Activated T-cell treated with anti-CD3 and anti-CD28 coated beads for 48 hours (primary cell): ENCODE measurements around the gene SRSF2.
"Not testable (repeated sequence)": the region's sequence is repeated elsewhere in the genome, so short reads cannot be mapped to it uniquely, and the experiment has no call there.

Experiments used
- DNase-seq: peaks from one replicate; pipeline ENCODE4 v3.0.0-alpha.2; 2020; ENCODE audit warnings: low read depth

Gene SRSF2

DNA sequence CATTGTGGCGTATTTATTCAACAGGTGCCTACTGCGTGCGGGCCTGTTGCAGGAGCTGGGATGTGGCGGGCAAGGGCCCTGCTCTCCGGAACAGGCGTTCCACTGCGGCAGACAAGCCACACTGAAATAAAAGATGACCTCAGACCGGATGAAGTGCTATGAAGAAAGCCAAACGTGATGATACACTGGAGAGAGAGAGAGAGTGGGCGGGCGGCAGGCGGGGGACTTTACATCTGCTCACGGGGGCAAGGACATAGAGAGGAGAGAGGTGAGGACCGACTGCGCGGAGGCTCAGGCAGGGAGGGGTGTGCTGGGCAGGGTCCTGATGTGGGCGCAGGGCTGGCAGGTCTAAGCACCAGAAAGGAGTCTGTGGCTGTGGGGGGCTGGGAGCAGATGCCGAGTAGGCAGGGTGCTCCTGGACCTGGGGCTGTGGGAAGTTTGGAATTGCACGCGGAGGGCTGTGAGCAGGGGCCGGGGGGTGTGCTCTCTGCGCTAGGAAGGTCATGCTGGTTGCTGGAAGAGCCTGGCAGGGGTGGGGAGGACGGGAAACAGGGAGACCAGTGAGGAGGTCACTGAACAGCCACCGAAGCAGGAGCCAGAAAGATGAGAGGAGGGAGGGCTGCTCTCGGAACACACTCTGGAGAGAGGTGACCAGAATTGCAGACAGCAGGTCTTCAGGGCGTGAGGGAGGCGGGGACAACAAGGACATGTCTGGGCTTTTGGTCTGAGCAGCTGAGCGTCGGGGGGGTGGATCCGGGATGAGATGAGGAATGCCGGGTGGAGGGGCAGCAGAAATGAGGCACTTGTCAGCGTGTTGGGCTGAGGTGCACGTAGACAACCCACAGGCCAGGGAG, 36.3 kb downstream of the SRSF2 start:
- DNase-seq, result no peak

DNA sequence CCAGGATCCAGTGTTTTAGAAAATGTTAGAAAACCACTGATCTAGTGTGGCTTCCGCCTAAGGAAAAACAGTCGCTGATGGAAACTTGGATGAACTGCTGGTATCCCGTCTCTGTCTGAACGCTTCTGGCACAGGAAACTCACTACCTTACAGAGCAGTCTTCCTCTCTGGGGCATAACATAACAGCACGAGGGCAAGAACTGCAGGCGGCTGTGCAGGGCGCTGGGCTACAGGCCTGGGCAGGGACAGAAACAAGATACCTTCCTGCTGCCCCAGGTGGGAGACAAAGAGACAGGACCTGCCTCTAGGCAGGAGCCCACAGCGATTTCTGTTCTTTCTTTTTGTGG, 36.9 kb downstream of the SRSF2 start:
- no peak for DNase-seq

DNA sequence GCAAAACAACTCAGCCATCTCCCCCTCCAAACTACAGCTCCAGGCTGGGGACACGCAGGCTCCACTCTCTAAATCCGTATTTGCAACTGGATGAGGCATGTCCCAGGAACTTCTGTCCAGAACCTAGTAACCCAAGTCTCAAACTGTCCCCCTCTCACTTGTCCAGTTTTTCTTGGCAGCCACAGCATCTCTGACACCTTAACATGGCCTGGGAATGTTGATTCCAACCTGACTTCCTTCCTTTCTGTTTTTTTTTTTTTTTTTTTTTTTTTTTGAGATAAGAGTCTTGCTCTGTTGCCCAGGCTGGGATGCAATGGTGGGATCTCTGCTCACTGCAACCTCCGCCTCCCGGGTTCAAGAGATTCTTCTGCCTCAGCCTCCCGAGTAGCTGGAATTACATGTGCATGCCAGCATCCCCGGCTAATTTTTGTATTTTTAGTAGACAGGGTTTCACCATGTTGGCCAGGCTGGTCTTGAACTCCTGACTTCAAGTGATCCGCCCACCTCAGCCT, 38.6 kb downstream of the SRSF2 start:
- DNase-seq, result not testable (repeated sequence)

DNA sequence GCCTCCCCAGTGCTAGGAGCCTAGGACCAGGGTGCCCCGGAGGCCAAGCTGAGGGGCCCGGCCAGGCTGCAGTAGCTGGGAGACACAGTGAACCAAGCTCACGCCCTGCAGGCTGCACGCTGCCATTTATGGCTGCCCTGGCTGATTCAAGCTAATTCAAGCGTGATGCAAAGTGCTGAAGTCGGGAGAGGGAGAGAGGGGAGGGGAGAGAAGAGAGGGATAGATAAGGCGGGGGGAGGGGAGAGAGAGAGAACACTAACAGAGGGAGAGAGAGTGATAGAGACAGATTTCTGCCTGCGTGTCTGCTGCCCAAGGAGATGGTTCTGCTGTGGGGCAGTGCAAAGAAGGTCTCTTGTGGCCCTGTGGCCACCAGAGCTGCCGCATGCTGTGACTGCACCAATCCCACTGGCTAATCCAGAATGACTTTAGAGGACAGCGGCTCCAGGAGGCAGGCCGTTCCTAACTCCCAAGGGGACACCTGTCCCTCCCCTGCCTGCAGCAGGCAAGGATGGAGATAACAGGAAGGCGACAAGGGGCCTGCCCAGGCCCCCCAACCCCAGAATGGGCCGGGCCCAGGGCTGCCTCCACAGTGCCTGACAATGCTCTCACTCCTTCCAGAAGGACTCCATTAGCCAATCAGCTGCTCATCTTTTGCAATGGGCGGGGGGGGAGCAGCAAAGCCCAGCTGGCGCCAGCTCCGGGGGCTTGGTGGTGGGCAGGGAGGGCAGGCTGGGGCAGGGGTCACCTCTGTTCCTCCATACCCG, 39.2 kb downstream of the SRSF2 start:
- DNase-seq, result no peak

DNA sequence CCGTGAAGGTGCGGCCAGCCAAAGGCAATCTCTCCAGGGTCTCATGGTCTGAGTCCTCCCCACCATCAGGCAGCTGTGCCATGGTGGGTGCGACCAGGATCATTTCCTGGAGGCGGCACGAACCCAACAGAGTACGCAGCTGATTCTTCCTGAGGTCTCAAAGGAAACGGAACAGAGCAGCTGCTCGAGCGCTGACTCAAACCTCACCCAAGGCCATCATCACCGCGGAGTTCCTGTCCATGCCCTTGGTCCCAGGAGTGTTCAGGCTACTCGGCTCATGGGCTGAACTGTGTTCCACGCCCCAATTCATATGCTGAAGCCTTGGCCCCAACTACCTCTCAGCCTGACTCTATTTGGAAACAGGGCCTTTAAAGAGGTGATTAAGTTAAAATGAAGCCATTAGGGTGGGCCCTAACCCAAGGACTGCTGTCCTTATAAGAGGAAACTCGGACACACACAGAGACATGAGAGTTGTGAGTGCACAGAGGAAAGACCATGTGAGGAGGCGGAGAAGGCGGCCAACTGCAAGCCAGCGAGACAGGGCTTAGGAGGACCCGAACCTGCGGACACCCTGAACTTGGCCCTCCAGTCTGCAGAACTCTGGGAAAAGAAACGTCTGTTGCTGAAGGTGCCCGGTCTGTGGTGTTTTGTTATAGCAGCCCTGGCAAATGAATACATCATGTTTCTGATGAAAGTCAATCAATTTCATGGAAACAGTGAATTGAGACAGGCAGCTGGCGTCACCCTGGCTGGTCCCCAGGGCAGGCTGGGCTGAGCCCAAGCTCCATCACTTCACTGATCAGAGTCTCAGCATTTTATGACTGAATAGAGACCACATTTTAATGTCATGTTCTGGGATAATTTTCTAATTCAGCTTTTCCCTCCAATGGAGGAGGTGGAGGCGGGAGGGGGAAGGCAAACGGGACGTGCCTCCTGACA, 40.1 kb downstream of the SRSF2 start:
- DNase-seq, result no peak

DNA sequence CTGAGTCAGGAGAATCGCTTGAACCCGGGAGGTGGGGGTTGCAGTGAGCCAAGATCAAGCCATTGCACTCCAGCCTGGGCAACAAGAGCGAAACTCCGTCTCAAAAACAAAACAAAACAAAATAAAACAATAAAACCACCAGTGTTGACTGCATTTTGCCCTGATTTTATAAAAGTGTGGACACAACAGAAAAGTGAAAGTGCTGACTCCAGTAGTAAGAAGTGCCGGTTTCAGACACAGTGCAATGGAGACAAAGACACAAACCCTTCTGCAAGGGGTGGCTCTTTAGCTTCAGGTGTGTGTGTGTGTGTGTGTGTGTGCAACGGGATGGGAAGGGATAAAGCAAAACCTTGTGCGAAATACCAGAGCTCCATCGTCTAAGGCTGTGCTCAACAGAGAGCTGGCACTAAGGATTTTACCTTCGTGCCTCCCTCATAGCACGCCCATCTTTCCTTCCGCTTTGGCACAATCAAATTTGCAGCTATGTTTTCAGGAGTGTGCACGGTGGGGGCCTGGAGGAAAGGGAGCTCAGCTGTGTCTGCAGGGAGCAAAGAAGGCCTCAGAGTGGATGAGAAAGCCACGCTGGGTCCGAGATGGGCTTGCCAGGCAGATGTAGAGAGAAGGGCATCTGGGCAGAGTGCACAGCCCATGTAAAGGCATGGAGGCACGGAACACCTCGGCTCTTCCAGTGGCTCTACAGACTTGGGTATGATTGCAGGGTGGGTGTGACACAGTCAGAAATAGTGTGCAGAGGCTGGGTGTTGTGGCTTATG, 41.9 kb downstream of the SRSF2 start:
- no peak for DNase-seq

DNA sequence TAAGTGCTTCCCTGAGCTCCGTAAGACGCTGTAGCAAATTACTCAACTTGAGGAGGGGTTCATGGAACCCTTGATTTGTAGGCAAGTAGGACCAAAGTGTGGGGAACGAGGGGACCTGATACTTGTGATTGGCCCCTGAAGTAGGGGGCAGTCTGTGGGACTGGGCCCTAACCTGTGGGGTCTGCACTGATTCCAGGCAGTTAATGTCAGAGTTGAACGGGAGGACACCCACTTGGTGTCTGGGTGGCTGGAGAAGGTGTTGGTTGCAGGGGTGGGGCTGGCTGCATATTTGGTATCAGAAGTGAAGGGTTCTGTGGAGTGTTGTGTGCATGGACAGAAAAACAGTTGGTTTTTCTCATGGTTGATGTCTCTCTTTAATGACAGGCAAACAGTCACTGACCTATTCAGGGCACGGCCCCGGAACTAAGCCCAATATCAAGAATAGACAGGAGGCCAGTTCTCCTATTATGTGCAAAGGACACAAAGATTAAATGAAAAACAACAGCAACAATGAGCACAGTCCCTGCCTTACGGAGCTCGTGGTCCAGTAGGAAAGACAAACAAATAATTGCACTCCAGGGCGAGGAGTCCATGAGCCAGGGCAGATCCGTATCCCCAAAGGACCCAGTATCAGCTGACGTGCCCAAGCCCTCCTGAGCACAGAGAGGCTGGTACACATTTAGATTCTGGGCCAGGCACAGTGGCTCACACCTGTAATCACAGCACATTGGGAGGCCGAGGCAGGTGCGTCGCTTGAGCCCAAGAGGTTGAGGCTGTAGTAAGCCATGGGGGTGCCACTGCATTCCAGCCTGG, 45.5 kb downstream of the SRSF2 start:
- no peak for DNase-seq

DNA sequence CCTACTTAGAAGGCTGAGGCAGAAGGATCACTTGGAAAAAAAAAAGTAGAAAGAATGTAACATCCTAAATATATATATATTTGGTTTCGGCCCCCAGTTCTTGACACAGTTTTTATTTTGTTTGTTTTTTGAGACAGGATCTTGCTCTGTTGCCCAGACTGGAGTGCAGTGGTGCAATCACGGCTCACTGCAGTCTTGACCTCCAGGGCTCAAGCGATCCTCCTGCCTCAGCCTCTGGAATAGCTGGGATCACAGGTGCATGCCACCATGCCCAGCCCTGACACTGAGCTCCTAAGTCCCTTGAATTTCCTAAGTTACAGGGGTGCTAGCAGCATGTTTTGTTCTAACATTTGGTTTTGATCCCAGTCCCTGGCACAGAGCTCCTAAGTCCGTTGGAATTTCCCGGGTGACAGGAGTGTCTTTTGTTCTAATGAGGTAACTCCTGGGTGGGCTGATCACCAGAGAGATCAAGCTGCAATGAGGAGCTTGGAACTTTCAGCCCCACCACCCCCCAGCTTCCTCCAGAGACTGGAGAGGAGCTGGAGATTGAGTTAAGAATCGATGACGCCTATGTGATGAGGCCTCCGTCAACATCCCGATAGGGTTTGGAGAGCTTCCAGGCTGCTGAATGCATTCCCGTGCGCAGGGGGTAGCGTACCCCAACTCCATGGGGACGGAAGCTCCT, 46.4 kb downstream of the SRSF2 start:
- DNase-seq, result no peak

DNA sequence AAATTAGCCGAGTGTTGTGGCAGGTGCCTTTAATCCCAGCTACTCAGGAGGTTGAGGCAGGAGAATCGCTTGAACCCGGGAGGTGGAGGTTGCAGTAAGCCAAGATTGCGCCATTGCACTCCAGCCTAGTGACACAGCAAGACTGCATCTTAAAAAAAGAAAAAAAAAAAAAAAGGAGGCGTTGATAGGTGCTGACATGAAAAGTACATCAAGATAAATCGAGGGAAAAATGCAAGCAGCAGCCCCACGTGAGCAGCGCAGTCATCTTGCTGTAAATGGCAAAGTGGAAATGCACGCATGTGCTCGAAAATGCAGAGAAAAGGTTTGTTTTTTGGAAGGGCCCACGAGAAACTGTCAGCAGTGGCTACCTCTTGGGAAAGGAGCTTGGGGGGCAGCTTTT, 47.3 kb downstream of the SRSF2 start:
- DNase-seq, result no peak

DNA sequence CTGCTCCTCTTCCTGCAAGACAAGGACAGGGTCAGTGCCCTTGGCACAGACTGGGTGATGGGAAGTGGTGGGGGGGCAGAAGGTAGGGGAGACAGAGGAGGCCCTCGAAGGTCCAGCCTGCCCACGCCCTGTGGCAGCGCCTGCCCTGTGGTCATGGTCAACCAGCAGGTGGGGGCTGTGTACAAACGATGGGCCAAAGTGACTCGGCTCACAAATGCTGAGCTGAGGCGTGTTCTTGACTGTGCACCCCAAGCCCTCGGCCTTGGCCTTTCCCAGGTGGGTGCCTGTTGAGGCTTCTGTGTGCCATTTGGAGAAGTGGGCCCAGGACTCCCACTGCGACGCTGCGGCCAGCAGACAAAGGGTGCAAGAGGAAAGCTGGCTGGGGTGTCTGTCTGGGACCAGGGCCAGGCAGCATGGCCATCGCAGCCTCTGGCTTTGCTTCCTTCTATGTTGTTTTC, 48.9 kb downstream of the SRSF2 start:
- DNase-seq, result no peak

DNA sequence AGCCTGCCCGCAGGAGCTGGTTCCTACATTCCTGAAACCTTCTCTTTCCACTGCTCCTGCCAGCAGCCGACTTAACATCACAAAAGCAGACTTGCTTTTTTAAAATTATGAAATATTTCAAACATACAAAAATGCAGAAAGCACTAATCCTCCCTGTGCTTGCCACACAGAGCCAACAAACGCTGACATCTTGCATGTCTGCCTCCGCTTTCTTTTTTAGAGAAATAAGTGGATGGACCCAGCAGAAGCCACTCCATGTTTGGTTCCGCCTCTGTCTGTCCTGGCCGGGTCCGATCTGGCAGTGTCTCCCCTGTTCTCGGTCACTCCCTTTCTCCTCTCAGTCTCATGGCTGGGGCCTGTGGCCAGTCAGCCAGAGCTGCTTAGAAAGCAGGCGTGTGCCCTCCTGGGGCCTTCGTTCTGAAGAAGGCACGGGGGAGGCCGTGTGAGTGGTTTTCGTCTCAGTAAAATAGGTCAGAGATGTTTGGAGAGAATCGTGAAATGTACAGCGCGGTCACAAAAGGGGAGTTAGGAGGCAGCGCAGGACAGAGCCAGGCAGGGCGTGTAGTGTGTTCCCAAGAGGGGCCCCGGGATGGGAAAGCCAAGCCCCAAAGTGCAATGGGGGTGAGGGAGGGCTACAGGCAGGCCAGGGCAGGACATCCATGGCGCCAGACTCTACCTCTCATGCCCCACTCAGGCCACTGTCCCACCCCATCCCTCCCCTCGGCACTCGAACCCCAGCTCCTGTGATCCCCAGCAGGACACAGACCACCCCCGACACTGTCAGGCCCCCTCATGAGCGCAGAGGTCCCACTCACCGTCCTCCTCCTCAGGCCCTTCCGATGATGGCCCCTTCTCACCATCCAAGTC, 49.6 kb downstream of the SRSF2 start:
- no peak for DNase-seq

DNA sequence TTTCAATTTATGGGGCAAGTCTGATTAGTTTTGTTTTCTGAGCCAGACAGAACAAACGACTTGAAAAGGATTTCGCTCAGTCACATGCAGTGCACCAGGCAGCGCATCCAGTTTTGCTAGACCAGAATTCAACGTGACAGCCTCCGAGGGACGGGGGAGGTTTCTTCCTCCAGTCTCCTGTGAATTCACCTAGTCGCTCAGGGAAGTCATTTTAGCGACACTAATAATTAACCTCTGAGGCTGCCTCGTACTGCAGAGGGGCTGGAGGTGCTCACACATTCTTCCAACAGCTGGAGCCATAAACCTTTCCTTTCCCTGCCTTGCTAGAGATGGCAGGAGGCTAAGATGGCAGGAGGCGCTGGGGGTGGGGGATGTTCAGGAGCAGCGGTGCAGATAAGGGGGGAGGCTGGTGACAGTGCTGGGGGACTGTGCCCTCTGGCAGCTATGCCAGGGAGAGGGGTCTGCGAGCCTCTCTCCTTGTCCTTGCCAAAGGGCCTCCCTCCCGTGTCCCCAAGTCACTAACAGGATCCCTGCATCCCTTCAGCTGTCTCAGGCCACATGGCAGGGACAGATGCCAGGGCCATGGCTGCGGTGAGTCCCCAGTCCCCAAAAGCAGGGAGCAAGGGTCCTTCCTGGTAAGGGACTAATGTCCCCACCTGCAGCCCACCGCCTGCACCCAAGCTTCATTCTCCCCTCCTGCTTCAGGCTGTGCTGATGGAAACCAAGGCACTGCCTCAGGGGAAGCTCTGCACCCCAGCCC, 50.4 kb downstream of the SRSF2 start:
- DNase-seq, result no peak

DNA sequence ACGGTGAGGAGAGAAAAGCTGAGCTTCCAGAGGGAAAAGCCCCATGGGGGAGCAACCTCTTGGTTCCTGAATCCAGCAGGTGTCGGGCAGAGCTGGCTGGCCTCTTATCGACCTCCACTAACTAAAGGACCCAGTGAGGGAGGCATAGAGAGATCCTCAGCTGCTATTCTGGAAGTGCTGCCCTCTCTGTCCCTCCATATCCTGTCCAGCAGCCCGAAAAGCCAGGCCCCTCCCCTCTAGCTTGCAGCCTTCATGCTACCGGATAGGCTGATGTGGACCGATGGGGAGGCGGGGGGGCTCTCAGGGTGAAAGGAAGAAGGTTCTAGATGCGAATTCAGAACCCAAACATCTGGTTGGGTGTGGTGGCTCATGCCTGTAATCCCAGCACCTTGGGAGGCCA, 51.3 kb downstream of the SRSF2 start:
- no peak for DNase-seq

DNA sequence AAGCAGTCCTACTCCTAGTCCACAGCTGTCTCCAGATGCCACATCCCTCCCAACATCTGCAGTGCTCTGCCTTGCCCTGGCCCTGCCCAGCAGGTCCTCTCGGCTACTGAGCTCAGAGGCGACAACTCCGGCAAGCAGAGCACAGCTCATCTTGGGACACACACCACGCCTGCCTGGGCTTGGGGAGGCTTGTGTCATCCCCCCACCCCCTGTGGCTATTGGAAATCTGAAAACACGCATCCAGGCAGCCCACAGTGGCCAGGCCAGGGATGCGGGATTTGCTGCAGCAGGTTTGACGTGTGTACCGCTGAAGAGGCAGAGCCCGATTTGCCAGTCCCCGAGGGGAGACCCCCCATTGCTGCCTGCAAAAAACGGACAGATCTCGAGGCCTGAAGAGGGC, 51.8 kb downstream of the SRSF2 start:
- no peak for DNase-seq

DNA sequence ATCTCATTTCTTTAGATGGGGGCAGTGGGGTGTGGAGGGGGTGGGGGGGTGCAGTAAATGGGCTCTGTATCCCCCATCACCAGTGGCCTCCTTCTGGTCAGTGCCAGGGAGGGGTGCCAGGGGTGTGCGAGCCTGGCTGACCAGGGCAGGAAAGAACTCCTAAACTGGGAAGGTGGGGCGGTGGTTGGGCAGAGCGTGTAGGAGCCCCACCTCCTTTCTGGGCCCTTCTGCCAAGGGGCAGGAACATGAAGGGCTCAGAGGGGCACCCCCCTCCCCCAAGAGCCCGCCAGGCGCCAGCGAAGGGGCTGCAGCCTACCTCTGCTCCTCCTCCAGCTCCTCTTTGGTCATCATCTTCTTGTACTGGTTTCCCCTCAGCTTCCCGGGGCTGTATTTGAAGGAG, 52.4 kb downstream of the SRSF2 start:
- DNase-seq, result no peak
